HS-5 (cell line): ENCODE results near the gene TMEM203.

Experiments used
- DNase-seq: peaks from one replicate; pipeline ENCODE4 v3.0.0-alpha.2; 2012; ENCODE audit warnings: low read depth

The TMEM203 gene

DNA sequence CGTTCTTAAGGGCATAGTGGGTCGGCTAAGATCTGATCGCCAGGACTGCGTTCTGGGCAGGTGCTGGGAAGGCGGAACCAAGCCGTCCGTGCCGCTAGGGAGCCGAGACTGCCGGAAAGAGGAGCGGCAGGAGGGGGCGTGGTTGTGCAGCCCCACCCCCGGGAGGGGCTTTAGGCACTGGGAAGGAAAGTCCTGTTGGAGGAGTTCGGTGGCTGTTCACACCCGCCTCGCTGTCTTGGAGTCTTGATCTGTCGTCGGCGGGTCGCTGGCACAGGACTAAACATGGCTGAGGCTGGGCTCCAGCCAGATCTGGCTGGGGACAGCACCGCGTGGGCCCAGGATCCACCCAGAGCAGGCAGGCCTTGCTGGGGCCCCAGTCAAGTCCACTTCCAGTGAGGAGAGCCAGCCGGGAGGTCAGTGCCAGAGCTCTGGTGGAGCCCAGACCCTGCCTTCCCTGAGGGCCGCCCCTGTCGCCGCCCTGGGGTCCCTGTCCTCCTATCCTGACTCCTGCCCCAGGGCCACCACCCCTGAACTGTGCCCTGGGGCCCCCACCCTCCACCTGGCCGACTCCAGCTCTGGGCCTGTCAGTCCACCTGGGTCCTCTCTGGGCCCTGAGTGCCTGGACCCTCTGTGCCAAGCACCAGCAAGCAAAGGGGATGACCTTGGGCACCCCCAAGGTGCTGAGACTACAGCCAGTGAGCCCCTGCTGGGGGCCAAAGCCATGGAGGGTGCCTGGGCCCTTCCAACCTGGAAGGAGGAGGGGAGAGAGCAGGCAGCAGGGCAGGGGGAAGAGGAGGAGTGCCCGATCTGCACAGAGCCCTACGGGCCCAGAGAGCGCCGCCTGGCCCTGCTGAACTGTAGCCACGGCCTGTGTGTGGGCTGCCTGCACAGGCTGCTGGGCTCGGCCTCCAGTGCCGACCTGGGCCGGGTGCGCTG is 12.1 kb upstream of the TMEM203 start:
- DNase-seq, result no peak

DNA sequence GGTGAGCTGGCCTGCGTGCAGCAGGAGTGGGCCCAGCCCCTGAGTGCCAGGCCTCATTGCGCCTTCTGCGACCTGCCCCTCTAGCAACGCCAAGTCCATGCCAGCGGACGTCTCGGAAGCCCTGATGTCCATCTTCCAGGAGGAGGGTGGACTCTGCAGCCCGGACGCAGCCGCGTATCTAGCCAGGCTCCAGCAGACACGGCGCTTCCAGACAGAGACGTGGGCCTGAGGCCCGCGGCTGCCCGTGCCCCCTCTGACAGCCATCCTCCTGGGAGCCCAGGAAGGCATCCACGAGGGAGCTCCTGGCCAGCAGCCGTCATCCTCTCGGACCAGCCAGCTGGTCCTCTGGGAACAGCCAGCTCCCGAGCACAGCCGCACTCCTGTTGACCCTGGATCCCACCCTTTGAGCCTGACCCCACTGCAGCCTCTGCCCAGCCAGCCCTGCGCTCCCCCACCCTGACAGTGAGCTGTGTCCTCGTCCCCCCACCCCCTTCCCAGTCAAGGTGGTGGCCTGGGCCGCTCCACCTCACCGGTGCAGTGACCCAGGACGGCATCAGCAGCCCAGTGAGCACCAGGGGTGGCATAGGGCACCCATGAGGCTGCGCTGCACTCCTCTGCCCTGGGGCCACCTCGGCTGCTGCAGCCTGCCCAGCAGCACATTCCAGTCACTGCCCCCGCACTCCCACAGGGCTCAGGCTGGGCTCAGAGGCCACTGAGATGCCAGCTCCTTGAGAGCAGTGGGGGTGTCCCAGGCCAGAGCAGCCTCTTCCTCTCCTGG is 10.9 kb upstream of the TMEM203 start:
- DNase-seq, result no peak

DNA sequence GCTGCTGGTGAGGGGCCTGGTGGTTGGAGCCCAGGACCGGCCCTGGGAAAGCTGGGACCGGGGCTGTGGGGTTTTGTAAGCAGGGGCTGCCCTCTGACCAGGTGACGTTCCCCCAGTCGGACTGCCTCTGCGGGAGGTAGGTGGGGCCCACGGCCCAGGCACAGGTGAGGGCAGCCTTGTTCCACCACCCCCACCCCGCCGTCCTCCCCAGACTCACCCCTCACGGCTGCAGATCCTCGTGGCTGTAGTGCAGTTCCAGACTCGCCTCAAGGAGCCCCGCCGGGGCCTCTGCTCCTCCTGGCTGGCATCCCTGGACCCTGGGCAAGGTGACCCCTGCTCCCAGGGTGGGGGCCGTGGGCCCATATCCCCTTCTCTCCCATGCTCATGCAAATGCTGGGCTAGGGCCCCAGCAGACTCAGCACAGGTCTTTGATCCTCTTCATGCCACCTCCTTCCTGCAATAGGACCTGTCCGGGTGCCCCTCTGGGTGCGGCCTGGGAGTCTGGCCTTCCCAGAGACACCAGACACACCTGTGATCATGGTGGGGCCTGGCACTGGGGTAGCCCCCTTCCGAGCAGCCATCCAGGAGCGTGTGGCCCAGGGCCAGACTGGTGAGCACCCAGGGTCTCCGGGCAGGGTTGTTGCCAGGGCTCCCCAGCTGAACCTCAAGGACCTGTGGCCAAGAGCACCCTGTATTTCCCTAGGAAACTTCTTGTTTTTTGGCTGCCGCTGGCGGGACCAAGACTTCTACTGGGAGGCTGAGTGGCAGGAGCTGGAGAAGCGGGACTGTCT is 9.9 kb upstream of the TMEM203 start:
- no peak for DNase-seq

DNA sequence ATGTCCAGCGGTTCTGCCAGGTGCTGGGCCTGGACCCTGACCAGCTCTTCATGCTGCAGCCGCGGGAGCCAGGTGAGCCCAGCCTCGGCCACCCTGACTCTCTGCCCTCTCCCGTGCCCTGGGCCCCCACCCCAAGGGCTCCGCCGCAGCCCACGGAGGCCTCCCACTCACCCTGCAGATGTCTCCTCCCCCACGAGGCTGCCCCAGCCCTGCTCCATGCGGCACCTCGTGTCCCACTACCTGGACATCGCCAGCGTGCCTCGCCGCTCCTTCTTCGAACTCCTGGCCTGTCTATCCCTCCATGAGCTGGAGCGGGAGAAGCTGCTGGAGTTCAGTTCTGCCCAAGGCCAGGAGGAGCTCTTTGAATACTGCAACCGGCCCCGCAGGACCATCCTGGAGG is 9.2 kb upstream of the TMEM203 start:
- no peak for DNase-seq

DNA sequence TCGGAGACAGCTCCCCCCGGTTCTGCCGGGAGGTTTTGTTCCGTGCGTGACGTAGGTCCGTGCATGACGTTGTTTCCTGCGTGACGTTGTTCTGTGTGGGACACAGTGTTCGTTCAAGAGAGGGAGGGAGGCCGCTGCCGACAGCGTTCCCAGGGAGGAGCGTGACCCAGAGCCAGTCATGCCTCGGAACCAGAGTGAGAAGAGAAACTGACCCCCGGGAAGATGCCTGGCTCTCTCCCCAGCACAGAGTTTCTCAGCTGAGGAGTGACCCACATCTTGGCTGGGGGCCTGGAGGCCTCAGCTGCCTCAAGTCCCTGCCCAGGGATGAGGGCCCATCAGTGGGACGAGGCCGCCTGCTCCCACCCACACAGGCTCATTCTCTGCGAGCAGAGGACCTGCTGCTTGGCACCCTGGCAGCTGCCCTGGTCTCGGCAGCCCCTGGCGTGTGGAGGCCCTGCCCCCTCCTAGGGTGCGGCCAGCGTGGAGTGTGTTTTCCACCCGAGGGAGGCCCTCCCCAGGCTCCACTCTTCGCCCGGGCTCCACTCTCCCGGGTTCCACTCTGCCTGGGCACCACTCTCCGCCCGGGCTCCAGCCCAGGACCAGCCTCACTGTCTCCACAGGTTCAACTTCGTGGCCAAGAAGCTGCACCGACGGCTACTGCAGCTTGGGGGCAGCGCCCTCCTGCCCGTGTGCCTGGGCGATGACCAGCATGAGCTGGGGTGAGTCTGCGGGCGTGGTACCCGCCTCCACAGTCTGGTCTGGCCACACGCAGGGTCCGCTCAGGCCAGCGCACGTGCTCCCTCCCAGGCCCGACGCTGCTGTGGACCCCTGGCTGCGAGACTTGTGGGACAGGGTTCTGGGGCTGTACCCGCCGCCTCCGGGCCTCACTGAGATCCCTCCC is 8.0 kb upstream of the TMEM203 start:
- no peak for DNase-seq

DNA sequence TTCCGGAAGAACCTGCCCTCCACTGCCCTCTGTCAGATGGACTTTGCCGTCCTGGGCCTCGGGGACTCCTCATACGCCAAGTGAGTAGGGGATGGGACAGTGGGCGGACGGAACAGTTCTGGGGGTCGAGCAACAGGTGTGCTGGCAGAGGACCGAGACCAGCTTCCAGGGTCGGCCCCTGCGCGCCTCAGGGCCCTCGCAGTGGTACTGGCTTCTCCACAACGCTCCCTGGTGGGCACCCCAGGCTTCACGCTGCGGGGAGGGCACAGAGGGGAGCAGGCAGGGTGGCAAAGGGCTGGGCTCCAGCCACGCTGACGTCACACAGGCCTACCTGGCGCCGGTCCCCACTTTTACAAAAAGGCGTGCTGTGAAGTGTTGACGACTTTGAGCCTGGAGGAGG is 7.1 kb upstream of the TMEM203 start:
- DNase-seq, result no peak

DNA sequence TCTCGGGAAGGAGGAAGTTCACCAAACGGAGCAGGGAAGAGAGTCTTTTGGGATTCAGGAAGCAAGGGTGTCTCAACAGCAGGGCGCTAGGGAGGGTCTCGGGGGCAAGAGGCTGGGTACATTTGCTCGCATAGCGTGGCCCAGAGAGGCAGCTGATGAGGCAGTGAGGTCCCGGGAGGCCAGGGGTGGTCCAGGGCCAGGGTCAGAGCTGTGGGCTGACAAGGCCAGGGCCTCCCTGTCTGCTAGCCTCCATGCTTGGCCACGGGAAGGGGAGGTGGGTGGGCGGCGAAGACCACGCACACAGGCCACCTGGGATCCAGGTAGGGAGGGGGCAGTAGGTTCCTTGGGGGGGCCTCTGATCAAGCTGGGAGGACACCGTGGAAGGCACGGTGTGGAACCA is 6.1 kb upstream of the TMEM203 start:
- DNase-seq, result no peak

DNA sequence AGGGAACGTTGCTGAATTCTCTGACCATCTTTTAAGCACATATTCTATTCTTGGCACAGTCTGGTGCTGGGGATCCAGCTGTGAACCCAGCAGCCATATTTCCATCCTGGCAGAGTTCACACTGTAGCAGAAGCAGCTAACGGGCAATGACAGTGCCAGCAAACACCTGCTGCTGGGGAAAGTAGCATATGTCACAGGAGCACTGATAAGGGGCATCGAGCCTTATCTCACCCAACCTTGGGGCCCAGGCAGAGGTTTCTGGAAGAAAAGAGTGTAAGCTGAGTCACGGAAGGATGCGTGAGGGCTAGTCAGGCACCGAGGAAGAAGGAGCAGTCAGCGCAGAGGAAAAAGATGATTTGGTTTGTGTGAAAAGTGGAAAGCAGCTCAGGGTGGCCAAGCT is 1.2 kb upstream of the TMEM203 start:
- no peak for DNase-seq

DNA sequence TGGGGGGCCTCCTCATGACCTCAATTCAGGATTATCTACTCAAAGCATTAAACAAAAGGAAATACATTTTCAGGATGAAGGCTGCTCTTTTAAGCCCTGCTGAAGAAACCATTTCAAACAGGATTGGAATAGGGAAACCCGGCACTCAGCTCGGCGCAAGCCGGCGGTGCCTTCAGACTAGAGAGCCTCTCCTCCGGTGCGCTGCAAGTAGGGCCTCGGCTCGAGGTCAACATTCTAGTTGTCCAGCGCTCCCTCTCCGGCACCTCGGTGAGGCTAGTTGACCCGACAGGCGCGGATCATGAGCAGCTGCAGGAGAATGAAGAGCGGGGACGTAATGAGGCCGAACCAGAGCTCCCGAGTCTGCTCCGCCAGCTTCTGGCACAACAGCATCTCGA is 720 bp downstream of the TMEM203 start:
- no peak for DNase-seq

DNA sequence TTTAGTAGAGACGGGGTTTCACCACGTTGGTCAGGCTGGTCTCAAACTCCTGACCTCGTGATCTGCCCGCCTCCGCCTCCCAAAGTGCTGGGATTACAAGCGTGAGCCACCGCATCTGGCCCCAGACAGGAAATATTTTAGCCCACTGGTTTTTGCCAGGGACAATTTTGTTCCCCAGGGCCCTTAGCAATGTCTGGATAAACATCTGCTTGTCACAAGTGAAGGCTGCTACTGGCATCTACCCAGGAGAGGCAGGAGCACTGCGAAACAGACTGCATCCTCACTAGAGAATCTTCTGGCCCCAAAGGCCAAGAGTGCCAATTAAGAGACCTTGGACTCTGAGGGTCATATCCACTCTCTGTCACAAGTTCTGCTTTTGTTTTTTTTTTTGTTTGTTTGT is 2.5 kb downstream of the TMEM203 start:
- DNase-seq, result no peak

DNA sequence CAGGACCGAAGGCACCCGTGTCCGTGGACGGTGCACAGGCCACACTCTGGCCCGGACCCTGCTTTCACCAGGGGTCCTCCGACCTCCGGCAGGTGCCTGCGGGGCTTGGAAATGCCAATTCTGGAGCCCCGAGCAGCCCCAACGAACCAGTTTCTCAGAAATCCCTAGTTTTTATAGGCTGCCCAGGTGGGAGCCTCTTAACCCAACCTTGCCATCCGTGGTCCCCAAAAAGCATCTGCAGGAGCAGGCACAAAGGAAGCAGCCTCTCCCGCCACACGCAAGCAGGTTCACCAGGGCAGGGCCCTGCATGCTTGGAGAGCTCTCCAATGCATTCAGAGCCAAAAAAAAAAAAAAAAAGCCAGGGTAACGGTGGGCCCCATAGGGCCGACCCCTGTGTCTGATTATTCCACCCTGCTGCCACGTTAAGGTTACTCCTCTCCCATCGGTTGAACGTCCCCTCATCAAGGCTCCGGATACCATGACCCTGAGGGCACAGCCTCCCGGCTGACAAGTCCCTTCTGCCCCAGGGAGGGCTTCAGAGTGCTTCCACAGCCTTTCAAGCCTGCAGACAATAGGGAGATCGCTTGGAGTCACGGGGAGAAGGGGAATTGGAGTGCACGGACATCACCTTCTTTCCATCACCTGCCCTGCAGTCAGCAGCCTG is 4.1 kb downstream of the TMEM203 start:
- no peak for DNase-seq

DNA sequence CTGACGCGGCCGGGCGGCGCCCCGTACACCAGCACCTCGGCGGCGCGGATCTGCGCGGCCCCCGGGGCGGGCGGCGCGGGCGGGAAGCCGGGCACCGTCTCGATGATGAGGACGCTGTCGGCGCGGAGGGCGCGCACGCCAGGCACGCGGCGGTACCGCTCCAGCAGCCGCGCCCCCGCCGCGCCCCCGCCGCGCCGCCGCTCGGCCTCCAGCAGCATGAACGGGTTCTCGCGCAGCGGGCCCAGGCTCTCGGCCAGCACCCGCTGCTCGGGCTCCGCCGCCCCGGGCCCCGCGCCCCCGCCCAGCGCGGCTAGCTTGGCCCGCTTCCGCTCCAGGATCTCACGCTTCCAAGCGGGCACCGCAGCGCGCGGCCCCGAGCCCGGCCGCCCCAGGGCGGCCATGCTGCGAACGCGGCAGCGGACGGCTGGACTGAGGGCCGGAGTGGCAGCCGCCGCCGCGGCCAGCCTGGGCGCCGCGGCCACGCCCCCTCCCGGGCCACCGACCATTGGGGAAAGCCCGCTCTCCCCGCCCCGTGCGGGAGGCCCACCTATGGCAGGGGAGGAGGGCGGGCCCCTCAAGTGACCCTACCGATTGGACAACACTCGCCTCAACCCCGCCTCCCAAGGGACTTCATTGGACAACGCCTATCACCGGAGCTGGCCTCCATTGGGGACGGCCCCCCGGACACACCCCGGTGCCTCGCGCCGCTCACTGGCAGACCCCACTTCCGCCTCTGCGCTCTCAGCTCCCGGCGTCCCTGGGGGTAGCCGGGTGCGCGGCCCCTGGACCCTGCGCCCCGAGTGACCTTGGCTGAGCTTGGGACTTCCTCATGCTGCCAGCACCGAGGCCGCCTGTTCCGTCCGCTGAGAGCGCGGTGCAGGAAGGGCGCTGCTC is 4.9 kb downstream of the TMEM203 start, which contains the start of gene TPRN:
Gene TPRN (minus strand): TSS at position 431 of the 894 bp plus-strand sequence. CDS start 30 bp downstream, at position 401.
- peak; percentile 92 for DNase-seq

DNA sequence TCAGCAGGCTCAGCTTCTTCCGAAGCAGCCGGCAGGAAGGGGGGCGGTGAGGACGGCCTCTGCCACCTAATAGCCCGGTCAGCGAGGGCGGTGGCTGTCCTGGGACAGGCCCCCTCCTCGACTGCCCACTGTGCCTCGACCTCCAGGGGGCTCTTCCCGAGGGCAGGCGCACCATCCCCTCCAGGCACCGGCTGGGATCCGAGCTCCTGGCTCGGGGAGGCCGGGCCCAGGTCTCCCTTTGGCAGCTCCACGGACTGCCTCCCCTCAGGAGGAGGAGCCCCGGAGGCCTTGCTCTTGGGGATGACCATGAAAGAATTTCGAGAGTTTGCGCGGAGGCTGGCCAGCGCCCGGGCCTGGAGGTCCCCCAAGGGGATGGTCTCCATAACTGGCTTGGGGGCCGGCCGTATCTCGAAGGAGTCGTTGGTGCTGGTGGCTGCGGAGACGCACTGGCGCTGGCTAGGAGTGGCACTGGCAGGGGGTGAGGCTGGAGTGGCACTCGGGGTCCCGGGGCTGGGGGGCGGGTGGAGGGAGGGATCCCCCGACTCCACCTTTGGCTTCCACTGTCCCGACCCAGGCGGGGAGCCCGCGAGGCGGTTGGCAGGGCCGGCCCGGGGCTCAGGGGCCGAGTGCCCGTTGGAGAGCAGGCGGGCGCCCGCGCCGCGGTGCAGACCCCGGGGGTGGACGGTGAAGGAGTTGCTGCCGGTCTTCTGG is 5.9 kb downstream of the TMEM203 start:
- DNase-seq, result no peak

DNA sequence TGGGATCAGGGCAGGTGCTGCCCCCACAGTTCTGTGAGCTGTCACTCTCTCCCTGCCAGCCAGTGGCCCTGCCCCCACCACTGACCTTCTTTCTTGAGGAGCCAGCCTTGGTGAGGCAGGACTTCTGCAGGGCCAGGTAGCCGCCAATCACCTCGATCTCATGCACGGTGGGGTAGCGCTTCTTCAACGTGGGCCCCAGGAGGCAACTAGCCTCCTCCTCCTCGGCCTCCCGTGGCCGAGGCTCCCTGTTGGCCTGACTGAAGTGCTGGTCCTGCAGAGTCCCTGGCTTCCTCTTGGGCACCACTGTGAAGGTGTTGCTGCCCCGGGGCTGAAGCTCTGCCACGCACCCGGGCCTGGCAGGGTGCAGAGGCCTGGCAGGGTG is 6.6 kb downstream of the TMEM203 start:
- DNase-seq, result no peak

DNA sequence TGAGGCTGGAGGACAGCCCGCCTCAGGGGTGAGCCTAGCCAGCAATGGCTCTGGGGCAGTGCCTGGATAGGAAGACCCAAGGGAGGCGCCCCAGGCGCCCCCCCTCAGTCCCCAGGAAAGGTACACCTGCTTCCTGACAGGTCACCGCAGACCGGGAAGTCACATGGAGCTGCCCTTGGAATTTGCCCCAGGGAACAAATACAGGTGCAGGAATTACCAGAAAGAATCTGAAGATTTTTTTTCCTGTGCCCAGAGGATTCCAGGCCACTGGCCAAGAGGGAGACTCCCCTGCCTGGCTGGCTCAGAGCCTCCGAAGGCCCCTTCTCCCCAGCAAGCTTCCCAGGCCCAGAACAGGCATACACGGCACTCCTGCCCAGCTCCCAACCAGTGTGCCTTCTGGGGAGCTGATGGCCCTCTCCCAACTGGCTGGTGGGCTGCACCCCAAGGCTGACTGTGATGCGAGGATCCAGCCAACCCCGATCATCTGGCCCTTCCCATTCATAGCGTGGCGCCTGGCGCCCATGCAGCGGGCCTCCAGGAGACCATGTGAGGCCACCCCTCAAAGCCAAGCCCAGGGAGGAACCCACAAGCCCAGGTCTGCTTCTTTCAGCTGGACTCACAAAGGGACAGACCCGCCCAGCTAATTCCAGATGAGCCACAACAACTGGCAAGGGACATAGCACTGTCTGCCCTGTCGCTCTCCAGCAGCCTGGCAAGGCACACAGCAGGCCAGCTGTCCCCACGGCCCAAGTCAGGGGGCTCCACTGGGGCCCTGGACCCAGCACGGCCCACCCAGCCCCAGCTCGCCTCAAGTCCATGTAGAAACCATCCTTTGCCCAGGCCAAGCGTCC is 7.2 kb downstream of the TMEM203 start:
- no peak for DNase-seq

DNA sequence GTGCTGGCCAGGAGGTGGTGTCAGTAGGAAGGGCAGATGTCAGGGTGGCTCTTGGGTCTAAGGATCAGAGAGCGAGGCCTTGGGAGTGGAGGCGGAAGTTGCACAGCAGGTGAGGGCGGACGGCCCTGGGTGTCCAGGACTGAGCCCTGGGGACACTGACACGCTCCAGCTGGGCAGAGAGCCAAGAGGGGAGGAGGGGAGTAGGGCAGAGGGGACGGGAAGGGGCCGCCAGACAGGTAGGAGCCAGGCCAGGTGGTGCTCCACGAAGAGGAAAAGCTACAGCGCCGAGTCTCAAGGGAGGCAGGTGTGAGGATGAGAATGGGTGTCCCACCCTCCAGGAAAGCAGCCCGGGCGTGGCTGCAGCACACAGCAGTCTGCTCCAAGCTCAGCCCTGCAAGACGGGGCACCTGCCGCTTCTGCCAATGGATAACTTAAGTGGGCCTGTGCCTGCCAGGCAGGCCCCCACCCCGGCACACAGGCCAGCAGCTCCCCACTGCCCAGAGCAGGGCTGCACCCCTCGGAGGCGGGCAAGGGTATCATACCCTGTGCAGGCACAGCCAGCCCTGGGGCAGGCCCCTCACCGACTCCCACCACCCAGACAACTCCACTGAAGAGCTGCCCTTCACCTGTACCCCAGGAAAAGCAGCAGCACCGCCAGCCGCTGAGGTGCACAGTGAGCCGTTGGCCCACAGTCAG is 9.8 kb downstream of the TMEM203 start:
- no peak for DNase-seq

DNA sequence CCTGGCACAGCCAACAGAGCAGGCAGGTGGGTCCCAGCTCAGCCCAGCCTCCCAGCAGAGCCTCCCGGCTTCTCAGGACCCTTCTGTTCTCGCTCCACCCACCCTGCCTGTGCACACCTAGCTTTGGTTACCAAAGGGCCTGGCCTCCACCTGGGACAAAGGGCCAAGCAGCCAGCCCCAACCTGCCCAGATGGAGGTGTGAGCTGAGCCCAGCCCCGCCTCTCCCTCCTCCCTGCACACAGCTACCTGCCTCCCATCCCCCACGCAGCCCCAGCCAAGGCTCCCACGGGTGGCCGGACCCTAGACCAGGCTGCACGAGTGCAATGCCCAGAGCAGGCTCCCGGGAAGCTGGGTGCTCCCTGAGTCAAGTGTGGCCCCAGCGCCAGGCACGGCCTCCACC is 10.5 kb downstream of the TMEM203 start:
- no peak for DNase-seq

DNA sequence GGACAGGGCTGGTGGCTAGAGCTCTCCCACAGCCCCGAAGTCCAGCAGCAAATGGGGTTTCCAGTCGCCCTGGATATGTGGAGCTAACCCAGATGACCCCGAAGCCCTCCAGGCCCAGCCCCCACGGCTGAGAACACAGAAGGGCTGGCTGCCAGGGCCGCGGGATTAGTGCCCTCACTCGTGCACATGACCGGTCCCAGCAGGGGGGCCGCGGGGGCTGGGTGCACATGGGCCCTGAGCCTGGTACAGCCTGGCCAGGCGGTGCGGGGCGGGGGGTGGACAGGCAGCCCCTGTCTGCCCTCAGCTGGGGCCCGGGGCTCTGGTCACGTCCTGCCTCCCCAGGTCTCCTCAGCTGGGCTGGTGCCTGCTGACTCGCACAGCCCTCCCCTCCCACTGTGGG is 11.1 kb downstream of the TMEM203 start:
- no peak for DNase-seq
